SIG-M5 treated with dmso at 0.1 percent for 504 hours (cell line): Measurements from ENCODE around the gene TMEM115.
"Not testable (repeated sequence)": the region's sequence is repeated elsewhere in the genome, so short reads cannot be mapped to it uniquely, and the experiment has no call there.

Experiments used
- DNase-seq: peaks from one replicate; lab custom pipeline; 2025; ENCODE audit not compliant: unreplicated experiment; lab: John Stamatoyannopoulos, UW

Gene TMEM115

DNA sequence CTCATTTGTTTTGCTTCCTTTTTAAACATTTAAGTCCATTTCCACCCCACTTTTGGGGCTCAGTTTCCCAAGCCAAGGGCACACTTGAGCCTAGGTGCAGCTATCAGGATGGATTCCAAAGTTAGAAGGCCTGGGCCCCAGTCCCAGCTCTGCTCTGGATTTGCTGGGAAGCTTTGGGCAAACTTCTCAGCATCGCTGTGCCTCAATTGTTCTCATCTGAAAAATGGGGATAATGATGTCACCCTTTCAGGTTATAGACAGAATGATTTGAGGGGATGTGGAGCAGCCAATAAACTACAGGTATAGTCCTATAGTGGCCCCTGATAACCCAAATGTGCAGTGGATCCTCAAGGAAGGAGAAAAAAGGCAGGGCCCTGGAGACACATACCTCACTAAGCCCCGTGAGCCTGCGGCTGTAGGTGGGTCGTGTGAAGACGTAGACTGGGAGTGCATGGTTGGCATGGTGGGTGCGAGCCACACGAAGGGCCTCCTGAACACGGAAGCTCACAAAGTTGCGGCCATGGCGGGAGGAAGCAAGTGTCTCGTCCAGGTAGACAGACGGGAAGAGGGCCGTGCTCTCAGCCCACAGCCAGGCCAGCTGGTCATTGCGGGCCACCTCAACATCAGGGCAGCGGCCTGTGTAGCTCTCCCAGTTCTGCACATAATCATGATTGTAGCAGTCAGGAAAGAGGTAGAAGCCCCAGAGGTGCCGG, 40.0 kb downstream of the TMEM115 start:
- DNase-seq: no peak

DNA sequence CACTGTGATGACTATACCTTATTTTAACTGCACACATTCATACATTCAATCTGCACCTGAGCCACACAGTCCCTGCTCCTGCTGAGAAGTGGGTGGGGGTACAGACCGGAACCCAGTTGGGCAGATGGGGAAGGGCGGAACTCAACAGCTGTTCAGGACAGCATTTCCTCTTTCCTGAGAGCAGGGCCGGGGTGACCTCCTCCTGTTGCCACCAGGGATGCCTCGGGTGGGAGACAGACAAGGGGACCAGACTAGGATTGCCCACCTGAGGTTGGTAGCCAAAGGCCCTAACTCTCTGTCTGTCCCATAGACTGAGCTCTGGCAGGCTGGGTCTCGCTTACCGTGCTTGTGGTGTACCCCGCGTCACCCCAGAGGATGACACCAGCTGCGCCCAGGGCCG, 40.7 kb downstream of the TMEM115 start:
- DNase-seq: no peak

DNA sequence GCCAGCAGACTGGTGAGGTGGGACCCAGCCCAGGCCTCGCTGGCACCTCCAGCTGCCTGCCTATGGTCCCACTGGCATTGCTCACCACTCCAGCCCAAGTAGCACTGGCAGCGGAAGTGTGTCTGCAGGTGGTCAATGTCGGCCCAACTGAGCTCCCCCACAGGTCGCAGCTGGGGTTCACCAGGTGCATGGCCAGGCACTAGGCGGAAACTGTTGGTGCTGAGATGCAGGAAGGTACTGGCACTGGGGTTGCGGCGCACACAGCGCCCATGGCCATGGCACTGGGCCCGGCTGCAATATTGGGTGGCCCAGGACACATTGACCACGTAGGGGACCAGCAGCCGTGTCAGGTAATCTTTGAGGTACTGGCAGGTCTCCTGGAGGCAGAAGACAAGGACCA, 41.2 kb downstream of the TMEM115 start:
- DNase-seq: no peak

- DNase-seq: no peak
Observed at GRCh38 chr3:50317300-50317699, 42.0 kb downstream of the TMEM115 start.

GRCh38 chr3:50316657-50317242, 42.6 kb downstream of the TMEM115 start:
- DNase-seq: peak; percentile 46

- DNase-seq: no peak
Observed at GRCh38 chr3:50314816-50315215, 44.5 kb downstream of the TMEM115 start.

DNA sequence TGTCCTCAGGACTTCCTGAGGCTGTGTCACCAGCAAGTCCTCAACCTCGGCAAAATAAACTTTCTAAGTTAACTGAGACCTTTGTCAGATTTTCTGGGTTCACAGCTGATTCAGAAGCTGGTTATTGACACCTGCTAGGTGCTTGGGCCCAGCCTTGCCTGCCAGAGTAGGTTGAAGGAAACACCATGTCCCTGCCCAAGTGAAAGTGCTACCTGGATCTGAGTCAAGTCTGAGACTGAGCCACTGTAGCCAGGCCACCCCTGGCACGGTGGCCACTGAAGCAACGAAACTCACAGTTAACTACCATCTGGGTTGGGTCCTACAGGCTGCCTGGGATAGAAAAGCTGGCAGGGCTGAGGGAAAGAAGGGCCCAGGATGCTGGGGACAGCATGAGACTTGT, 45.0 kb downstream of the TMEM115 start:
- DNase-seq: no peak

GRCh38 chr3:50312041-50312440, 47.3 kb downstream of the TMEM115 start:
- not testable (repeated sequence) for DNase-seq
